Activated T-cell treated with anti-CD3 and anti-CD28 coated beads for 1 hour (primary cell): Measurements from ENCODE around the gene METAP2.

Experiments
- DNase-seq: peaks from one replicate; pipeline ENCODE4 v3.0.0-alpha.2; 2020; ENCODE audit warnings: low read depth

The METAP2 gene

DNA sequence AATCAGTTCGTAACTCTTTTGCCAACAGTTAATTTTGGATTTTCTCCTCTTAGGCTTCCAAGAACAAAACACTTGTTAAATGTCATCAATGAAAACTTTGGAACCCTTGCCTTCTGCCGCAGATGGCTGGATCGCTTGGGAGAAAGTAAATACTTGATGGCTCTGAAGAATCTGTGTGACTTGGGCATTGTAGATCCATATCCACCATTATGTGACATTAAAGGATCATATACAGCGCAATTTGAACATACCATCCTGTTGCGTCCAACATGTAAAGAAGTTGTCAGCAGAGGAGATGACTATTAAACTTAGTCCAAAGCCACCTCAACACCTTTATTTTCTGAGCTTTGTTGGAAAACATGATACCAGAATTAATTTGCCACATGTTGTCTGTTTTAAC, 39.6 kb downstream of the METAP2 start:
- DNase-seq, result no peak

DNA sequence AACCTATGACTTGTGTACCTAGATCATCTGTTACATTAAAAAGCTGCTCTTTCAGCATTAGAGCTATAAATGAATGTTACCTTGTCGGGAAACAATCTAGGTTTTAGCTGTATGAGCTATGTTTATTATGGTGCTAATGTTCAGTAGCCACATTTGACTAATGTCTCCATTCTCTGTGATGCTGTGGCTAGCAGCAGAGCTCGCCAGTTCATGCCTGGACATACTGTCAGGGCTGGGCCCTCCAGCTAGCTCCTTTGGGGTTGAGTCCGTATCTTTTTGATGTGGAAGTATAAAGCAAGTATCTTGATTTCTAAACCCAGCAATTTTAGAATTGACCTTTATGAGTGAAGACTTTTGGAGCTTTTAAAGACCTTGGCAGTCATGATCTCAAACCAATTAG, 41.2 kb downstream of the METAP2 start:
- DNase-seq, result no peak

DNA sequence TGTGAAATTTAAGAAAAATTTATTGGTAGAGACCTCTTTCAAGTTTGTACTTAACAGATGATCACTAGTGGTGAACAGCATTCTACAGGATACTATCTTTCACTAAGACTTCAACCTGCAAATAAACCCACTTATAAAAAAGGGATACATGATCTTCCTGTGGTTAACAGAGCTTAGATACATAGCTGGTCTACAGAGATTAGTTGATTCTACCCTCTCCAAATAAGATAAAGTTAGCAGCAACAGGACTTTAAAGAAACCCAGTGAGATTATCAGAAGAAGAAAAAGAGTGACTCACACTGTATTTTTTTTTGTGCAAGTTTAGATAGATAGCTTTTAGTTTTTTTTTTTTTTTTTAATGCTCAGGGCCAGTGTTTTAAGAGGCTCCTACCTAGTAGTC, 42.8 kb downstream of the METAP2 start:
- DNase-seq, result no peak

DNA sequence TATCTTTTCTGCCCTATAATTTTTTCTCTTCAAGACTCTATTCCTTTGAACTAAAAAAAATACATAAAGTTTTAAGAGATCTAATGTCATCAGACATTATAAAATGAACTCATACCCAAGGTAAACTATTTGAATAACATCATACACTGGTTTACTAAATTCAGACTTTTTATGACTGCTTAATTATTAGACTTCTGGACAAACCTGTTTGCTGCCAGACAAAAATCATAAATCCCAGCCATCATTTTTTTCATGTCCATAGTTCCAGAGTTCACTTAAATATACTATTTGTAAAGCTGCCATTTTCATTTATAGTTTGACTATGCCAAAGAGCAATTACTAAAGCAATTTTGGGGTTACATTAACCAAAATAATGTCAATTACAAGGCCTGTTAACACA, 43.3 kb downstream of the METAP2 start:
- DNase-seq, result no peak

DNA sequence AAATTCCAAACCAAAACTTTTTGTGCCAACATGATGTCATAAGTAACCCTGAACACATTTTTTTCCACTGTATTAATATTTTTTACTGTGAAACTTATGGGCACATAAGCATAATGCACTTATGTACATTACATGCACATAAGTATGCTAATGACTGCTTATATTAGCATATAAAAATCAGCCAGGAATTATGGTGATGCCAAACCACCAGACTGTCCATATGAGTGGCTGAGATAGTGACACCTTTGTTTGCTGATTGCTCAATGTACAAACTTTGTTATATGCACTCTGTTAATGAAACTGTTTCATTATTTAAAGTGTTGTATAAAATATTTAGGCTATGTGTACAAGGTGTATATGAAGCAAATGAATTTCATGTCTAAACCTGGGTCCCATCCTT, 45.0 kb downstream of the METAP2 start:
- no peak for DNase-seq

DNA sequence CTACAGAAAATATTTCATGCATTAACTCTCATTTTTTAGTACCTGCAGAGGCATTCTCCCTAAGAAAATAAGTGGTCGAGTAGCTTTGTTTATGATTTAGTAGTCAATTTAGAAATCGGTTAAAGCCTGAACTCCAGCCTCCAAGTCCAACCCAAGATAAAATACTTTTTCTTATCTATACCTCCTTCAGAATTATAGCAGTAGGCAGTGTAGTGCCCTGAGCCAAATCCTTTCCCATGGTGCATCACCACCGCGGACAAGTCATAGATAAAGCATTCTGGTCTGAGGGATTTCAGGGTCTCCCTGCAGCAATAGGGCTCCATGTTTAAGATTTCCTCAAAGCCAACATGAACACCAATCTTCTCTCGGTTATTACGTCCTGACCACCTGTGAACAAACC, 46.9 kb downstream of the METAP2 start:
- DNase-seq, result no peak

GRCh38 chr12:95522692-95523091, 48.7 kb downstream of the METAP2 start:
- DNase-seq, result no peak

DNA sequence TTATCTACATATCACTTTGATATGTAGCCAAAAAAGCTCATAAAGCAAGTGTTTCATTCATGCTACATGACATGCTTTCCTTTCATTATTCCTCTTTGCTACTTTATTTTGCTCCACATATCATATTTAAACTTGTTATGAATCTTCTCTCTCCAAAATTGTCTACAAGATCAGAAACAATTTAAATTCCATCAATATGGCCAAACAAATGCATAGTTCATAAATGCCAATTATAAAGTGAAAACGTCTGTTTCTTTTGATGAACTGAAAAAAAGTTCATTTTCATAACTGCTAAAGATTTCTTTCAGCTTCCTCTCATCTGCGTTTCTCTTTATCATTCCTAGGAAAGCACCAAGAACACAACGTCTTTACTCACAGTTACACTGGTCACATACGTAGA, 54.5 kb downstream of the METAP2 start:
- no peak for DNase-seq

GRCh38 chr12:95529693-95530225, 55.8 kb downstream of the METAP2 start:
- no peak for DNase-seq

- no peak for DNase-seq
Measured at GRCh38 chr12:95532851-95533250, 58.9 kb downstream of the METAP2 start.

- DNase-seq, result no peak
Measured at GRCh38 chr12:95533985-95534384, 60.0 kb downstream of the METAP2 start.

- DNase-seq, result no peak
Measured at GRCh38 chr12:95538006-95538405, 64.1 kb downstream of the METAP2 start.

DNA sequence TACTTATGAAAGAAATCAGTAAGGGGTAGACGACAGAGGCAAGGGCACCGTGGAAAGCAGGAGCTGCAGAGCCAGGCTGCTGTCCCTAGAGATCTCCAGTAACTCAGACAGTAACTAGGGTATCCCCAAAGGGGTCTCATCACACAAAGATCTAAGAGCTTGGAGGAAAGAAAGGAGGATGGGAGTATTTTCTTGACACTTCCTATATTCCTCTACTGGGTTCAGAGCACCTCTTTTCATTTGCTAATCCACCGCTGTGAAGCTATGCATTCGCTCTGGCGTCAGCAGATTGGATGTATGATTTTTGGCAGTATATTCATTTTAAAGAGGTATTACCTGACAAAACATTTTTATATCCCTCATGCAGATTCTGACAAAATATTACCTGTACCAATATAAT, 64.7 kb downstream of the METAP2 start:
- DNase-seq, result no peak

DNA sequence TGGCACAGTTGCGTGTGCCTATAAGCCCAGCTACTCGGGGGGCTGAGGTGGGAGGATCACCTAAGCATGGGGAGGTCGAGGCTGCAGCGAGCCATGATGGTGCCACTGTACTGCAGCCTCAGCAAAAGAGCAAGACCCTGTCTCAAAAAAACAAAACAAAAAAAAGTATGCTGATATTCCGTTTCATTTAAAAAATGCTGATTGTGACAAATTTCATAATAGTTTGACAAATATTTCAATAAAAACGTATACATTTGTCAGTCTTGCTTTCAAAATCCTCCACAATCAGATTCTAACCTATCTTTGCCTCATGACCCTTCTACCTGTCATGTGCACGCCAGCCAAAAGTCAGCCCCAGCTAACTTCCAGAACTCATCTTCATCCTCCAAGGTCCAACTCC, 67.5 kb downstream of the METAP2 start:
- DNase-seq, result no peak

GRCh38 chr12:95543305-95543704, 69.4 kb downstream of the METAP2 start:
- no peak for DNase-seq

DNA sequence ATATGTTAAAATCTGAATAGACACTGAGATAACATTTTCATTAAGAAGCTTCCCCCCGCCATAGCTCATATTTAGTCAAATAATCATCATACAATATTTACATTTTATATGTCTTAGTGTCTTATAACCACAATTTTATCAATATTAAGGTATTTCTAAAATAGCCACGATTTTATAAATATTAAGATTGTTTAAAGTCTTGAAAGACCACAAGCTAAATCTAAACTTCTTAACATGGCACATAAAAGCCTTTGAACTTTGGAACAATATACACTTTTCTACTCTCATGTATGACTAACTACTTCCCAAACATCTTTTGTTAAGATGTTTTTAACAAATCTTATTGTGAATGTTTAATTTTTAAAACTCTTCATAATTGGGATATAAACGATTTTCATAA, 70.8 kb downstream of the METAP2 start:
- no peak for DNase-seq

- no peak for DNase-seq
Measured at GRCh38 chr12:95545303-95545702, 71.4 kb downstream of the METAP2 start.

- DNase-seq, result no peak
Measured at GRCh38 chr12:95545731-95546490, 72.0 kb downstream of the METAP2 start.

DNA sequence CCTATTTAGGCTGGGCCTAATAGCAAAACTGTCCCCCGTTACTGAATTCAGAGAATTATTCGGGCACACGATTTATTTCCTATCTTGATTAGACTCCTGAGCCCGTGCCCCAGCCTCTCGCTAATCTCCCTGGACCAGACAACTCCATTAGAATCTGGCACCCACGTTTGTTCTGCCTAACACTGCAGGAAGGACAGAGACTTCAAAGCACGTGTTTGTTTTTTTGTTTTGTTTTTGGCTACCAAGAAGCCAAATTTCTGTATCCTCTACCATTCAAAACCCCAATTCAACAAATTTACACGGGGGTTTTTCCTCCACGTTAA, 72.5 kb downstream of the METAP2 start:
- no peak for DNase-seq

DNA sequence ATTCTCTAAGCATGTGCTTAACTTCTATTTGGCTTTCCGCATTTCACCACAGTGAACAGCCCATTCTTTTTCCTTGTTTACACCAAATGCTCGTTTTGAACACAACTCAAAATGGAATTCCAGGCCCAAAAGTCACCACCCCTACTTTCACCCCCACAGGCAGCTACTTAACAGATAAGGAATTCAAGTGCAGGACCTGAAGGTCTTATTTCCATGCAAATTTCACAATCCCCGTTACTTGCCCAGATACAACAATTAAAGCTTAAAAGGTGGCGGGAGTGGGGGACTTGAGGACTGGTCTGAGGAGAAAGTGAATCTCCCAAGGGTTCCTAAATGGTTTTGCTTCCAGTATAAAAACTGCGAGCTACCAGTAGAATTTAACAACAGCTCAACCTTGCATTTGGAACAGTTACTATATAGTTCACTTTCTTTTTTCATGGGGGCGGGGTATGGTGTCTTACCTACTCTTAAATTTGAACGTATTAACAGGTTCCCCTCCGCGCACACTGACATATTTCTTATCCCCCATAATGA, 73.6 kb downstream of the METAP2 start:
- no peak for DNase-seq

- DNase-seq, result peak; percentile 9
Measured at GRCh38 chr12:95548056-95548538, 74.1 kb downstream of the METAP2 start.

- peak; percentile 58 for DNase-seq
Measured at GRCh38 chr12:95548539-95549391, 74.8 kb downstream of the METAP2 start.
